Central memory CD4-positive, alpha-beta T cell (primary cell): ENCODE measurements around the gene RIPOR2.
A peak's percentile ranks its signal among the peaks of the same experiment; 100 is the strongest.
"Not testable (repeated sequence)": the region's sequence is repeated elsewhere in the genome, so short reads cannot be mapped to it uniquely, and the experiment has no call there.

ENCODE experiments used
- DNase-seq: peaks from one replicate; pipeline ENCODE4 v3.0.0; 2022

Gene RIPOR2

DNA sequence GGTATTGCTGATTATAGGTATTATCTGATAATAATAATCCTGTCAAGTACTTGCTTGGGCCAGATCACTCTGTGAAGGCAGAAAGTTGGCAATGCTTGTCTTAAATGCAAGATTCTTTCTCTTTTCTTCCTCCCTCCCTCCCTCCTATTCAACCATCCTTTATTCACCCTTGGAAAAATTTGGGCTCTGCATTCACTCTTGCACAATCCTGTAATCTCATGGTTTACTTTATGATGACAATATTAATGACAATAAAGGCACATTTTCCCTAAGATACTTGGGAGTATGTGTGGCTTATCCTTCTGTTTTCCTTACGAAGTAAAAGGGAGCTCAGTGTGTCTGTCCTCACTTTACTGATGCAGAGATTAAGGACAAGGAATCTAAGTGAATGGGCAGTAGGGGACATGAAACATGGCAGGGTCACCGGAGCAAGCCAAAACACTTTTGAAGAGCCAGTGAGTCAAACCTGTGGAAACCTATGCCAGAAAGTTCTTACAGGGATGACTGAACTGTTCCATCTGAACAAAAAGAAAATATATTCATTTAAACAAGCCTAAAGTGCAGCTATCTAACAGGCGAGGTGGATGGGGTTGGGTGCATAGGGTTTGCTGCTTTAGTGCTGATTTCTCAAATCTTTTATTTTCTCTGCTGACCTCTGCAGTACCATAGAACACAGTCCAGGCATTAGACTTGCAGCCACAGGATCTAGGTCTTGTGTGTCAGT is 14.6 kb upstream of the RIPOR2 start:
- no peak for DNase-seq

DNA sequence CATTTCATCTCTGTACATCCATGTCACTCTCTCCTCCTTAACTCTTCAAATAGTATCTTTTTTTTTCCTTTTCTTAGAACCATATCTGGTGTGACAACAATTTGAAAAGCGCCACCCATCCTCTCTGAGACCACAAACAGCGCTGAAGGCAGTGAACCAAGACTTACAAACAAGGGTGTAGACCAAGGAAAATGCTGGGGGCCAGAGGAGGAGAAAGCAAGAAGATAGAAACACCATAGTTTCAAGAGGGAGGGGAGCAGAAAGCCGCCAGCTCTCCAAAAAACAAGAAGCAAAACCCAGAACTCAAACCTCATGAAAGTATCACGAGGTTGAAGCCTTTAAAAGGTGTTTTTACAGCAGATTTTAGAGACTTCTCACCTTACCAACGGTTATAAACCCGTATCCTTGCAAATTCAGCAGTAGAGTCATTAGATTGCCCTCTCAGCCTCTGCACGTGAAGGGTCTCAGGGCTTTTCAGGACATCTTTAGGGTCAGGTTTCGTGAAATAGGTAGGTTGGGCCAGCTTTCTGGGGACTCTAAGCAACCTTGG is 13.3 kb upstream of the RIPOR2 start:
- peak; percentile 78 for DNase-seq

DNA sequence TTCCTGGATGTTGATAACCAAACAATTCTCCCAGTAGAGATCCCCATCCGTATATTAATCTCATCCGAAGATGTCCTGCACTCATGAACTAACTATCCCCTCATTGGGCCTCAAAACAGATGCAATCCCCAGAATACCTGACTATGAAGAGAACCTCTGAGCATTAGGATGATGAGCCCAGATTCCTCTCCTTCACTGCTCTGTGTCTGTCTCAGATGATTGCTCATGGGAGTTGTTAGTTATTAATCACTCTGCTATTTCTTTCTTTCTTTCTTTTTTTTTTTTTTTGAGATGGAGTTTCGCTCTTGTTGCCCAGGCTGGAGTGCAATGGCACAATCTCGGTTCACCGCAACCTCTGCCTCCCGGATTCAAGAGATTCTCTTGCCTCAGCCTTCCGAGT is 12.5 kb upstream of the RIPOR2 start:
- not testable (repeated sequence) for DNase-seq

DNA sequence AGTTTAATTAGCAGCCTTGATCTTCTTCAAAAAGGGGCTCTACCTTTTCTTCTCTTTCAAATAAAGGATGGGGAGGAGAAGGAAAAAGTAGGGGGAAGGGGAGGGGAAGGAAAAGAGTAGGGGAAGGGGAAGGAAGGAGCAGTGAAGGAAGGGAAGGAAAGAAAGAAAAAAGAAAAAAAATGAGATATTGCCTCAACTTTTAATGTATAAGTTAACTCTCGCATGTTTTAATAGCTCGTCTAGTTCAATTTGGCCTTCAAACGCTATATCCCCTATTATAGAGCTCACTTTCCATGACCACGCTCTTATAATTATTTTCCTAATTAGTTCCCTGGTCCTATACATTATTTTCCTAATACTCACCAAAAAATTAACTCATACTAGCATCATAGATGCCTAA is 11.9 kb upstream of the RIPOR2 start:
- DNase-seq: no peak

DNA sequence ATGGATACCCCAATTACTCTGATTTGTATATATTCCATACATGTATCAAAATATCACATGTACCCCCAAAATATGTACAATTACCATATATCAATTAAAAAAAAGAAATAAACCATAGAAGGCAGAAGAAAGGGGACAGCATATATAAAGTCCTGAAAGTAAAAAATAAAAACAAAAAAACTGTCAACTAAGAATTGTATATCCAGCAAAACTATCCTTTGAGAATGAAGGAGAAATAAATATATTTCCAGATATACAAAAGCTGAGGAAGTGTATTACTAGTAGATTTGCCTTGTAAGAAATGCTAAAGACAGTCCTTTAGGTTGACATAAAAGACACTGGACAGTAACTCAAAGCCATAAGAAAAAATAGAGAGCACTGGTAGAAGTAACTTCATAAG is 9.3 kb upstream of the RIPOR2 start:
- no peak for DNase-seq

DNA sequence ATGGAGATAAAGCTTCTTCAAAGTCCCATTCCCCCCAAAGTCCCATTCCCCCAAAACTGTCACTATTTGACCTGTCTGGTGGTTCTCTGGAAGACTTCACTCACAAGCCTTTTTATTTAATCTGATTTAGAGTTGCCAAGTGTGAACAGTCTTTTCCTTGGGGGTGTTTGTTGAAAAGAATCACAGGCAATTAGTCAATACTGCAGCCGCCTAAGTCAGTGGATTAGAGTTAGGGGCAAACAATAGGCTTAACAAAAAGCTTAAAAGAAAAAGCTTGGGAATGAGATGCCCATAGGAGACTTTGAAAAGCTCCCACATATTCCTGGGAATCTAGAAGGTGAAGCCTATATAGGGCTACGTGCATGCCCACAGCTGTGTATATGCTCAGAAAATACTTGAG is 8.0 kb upstream of the RIPOR2 start:
- no peak for DNase-seq

DNA sequence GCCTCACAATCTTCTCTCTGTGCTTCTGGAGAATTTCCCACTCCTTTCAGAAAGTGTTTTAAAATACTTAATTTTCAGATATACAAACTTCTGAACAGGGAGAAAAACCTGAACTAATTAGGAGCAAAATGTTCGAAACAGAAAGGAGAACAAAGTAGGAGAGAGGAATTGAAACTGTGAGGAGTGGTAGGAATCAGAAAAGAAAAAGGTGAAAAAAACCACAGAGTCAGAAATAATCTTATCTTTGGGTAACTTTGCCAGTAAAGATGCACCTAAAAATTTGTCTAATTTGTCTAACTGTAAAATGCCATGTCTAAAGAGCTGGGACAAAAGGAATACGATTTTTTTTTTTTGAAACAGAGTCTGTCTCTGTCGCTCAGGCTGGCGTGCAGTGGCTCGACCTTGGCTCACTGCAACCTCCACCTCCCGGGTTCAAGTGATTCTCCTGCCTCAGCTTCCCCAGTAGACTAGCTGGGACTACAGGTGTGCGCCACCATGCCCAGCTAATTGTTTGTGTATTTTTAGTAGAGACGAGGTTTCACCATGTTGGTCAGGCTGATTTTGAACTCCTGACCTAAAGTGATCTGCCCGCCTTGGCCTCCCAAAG is 4.7 kb upstream of the RIPOR2 start:
- DNase-seq: no peak

DNA sequence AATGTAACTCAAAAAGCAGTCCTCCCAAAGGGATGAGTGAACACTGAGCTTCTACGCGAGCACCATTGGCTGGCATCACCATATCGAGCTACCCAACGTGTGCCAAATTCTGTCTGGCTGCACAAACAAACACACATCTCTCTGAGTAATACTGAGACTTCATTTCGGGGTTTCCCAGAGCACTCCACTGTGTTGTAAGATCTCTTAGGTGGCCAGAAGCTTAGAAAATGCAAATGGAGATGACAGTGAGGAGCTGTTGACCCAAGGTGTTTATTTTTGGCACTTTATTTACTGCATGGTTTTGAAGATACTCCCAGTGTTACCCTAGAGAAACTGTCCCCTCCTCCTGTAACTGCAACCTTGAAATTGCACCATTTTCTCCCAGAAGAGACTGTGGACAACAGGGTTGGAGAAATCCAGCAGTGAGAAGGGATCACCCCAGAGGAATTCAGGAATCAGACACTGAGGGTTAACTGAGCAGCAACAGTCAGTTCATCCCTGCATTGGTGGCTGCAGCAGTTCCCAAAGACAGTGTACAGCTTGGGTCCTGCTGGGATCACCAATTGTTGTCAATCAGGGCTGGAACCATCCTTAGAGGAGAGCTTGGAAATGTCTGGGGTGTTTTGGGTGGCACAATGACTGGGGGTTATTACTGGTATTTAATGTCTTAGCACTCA is 1.0 kb upstream of the RIPOR2 start:
- DNase-seq: peak; percentile 55

DNA sequence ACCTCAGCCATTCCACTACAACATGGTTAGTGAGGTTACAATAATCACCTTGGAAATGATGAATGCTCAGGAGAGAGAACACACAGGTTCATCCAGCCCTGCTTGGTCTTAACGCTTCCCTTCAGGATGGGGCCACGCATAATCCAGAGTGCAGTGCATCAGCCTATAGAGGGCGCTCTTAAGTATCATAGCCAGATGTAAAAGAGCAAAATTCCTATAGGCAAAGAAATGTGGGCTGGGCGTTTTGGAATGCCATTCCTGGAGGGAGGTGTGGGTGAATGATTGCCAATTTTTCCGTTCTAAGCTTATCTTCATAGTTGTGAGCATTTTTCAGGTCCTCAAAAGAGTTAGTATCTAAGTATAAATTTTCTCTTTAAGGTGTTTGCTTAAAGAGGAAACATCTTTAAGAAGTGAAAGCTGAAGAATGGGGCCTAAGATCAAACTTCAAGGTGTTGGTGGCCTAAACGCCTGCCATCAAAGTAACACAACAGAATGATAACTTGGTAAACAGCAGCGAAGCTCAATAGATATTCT is 1.8 kb downstream of the RIPOR2 start:
- peak; percentile 66 for DNase-seq

DNA sequence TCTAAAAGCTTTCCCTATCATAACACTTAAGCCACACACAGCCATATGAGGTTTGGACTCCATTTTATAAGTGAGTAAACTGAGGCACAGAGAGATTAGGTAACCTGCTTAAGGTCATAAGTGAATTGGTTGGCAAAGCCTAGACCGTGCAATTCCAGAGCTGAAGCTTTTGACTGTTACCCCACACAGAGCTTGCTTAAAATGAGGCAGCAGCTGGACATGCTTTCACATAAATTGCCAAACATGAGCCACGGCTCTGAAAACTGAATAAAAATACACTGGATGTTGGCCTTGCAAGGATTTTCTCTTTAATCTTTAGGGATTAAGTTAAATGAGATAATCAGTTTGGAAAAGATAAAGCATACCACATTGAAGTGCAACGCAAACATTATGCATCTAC is 2.5 kb downstream of the RIPOR2 start:
- DNase-seq: no peak

DNA sequence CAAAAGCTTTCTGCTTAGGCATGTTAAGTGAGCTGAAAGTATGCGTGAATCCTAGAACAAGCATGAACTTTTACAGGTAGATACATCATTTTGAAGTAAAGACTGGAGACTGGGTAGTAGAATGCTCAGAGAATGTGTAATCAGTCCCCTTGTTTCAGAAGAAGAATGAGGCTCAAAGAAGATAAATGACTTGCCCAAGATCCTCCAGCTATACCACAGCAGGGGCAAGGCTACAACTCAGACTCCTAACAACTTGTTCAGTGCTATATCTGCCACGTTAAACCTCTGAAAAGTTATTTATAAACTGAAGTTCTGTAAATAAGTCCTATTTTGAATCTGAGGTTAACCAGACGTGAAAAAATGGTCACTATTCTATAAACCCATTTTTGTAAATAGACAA is 2.9 kb downstream of the RIPOR2 start:
- DNase-seq: no peak

DNA sequence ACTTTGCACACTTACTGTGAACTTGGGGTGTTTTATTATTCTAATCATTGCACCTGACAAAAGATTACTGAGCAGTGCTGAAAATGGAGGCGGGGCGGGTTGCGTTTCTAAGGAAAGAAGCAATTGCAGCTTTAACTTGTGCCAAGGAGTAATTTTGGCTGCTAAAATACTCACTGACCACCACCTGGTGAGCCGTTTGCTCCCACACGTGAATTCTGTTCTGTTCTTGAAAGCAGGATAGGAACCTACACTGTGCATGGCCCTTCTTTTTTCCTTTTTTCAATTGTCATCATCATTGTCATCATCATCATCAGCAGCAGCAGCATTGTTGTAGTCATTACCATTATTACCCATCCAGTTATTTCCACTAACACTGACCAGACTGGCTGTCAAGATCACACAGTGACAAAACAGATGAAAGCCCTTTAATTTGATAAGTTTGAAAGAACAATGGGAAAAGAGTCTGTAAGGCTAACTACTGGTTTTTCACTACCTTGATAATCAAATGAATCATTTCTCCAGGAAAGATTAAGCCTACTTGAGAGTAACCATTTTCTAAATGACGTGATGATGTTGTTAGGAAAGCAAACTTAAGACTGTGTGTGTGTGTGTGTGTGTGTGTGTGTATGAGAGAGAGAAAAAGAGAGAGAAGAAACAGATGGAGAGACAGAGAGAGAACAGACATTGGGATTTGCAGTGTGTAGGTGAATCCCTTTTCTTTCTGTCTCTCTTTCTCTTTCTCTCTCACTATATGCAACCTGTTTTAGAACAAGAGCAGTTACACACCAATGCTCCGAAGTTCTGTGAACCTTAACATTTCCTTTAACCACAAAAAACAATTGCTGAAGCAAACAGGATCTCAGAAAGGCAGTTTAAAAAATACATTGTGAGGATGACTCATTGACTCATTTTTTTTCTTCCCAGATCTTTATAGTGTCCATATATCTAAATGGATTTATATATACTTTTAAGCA is 3.8 kb downstream of the RIPOR2 start:
- peak; percentile 61 for DNase-seq

DNA sequence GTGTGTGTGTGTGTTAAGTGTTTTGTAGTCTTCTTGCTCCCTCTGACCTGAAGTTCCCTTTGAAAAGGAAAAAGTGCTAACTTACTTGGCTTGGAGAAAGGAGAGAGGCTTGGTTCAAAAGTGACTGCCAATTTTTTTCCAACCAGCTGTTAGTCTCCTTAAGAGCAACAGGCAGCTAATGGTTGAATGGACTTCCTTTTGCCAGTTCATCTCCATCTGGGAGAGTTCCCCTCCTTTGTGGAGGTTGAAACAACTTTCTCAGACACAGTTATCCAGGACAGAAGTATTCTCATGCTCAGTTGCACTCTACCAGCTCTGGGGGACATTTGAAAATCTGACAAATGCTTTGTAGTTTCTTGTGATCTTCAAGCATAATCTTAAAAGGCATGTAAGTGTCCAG is 4.5 kb downstream of the RIPOR2 start:
- no peak for DNase-seq

DNA sequence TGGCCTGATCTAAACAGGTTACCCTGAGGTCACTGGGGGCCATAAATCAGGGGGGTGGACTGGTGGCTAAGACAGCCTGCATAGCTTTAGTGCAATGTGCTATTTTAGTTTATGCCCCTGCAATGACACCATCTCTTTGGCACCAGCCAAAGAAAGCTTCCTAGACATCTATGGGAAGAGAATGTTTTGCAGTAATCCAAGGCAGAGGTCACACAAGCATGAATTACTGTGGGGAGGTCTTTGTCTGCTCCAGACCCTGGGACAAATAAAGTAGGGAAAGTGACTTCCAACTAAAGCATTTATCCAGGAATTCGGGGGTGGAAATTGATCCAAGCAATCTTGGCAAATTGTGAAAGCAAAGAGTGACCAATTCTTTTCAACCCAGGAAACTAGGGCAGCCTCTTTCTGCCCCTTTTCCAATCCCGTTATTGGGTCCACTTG is 5.3 kb downstream of the RIPOR2 start:
- no peak for DNase-seq

DNA sequence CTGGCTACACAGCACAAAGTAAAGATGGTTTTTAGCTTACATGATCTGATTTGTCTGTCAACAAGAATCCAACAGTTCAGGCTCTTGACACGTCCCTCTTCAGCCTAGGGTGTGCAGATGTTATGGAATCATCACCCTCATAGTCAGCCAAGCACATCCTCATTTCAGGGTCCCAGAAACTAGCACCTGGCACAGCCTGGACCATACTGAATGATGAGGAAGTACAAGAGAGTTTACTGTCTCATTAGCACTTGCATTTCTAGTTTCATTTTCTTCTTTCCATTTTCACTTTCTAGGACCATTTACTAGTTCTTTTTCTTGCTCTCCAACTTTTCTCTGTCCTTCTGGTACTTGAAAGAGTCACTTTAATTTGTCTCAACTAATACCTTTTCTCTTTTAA is 6.5 kb downstream of the RIPOR2 start:
- DNase-seq: no peak

DNA sequence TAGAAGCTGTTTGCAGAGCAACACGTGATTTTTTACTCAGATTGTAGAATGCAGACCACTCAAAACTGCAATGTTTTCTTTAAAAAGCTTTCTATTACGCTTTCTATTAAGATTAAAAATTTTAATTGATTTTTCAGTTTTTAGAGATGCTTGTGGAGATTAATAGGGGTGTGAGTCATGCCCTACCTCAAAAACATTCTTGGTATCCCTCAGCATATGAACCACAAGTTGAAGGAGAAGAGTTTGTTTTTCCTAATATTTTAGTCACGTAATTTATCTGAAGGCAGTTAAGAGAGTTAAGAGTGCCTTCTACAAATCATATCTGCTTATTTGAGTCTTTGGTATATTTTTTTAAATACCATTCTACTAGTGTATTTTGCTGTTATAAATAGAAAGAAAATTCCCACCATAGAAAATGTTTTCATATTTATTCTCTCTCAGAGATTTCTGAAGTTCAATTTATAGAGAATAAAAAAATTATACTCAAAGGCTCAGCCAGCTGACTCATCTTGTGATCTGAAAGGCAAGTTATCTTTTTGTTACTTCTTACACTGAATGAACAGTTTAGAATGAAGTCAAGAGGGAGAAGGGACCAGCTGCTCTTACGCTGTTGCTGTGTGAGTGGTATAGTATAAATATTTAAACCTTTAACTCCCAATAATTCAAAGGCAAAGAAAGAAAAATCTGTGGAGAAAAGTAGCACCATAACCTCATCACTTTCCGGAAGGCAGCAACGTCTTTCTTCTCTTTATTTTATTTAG is 7.6 kb downstream of the RIPOR2 start:
- no peak for DNase-seq

DNA sequence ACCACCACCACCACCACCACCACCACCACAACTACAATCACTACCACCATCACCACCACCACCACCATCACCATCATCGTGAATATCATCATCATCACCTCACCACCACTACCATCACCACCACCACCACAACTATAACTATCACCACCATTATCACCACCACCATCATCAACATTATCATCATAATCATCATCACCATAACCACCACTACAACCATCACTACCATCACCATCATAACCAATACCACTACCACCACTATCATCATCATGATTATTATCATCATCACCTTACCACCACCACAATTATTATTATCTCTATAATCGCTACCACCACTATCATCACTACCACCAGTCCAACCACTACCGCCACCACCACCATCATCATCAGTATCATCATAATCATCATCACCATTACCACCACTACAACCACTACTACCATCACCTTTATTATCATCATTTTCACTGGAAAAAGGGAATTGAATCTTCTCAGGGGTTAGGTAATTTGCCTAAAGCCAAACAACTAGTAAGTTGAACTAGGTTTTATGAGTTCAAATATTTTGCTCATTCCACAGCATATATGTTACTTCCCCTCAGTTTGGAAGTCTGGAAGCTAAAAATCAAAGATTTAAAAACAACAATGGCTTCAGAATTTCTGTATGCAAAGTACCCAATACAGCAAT is 8.3 kb downstream of the RIPOR2 start:
- peak; percentile 28 for DNase-seq

DNA sequence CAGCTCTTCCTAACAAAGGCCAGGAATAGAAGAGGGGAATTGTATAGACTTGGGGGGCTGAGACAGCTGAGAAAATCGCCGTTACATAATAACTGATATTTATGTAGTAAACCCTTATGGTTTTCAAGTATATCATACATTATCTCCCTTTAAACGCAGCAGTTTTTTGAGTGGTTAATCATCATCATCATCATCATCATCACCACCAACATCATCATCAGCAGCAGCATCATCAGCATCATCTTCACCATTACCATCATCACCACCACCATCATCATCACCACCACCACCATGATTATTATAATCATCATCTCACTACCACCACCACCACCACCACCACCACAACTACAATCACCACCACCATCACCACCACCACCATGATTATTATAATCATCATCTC is 9.1 kb downstream of the RIPOR2 start:
- DNase-seq: not testable (repeated sequence)

DNA sequence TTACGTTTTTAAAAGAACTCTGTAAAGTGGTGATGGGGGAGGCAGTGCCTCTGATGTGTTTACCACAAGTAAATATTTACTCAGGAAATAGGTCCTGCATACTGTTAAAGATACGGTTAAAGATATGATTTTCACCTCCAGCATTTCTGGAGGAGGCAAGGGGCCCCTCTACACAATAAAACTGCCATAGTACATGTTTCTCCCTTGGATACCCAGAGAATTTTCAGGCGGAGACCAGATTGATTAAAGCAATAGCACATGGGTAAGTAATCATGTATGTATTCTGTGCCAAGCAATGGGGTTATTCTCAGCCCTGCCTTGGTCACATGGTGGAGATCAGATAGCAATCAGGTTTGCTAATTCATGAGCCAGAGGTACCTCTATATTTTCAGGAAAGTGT is 9.6 kb downstream of the RIPOR2 start:
- DNase-seq: peak; percentile 42

DNA sequence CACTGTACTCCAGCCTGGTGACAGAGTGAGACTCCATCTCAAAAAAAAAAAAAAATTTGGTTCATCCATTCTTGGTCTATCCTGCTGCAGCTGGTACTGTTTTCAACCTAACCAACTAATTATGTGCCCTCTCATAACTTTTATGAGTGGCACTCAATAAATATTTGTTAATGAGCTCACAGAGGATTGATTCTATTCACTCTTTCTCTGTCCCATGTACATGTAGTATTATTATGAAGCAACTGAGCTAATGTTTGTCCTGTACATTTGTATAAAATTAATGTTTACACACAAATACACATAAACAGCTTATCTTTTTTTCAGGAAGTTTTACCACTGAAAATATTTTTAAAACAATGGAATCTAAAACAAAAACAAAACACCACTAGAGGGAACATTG is 10.1 kb downstream of the RIPOR2 start:
- DNase-seq: no peak
